Omental fat pad (tissue), 4 donors: ENCODE measurements around the gene CIT. TPM values are rescaled to one million over a fixed set of nuclear protein-coding genes. Genes with fewer than 3 reads are reported as not detected.
"Not testable (repeated sequence)": the region's sequence is repeated elsewhere in the genome, so short reads cannot be mapped to it uniquely, and the experiment has no call there.

ENCODE experiments used
- ATAC-seq: fragments of 150-250 bp; one replicate; pipeline ENCODE4 v1.9.1; 2016; ENCODE audit warnings: mild to moderate bottlenecking, moderate library complexity; ENCODE audit not compliant: low FRiP score
- DNase-seq: peaks from one replicate; pipeline ENCODE4 v3.0.0-alpha.2; 2019; ENCODE audit warnings: low spot score
- total RNA-seq, 4 donors: library from RNA; depleted of rRNA; stranded (reverse); fragments of >200 nt; gene quantifications; one replicate each; pipeline ENCODE4 v1.1.0, GENCODE V29; 2016
- TF ChIP-seq, protein P1 (sequence below), 3 donors: fragments of 450-650 bp; IDR thresholded peaks; one replicate each; pipeline ENCODE4 v1.5.1; 2016 to 2017; ENCODE audit warnings: antibody characterized with exemption in 3 of 3, mild to moderate bottlenecking in 3 of 3, moderate library complexity in 2 of 3

Gene CIT
- total RNA-seq, 4 donors from 2014 or later: 0.93 to 4.3 (median 3.4) TPM

GRCh38 chr12:119664642-119665041, 212.5 kb downstream of the CIT start:
- no peak for ATAC-seq
- TF ChIP-seq, protein P1, sequence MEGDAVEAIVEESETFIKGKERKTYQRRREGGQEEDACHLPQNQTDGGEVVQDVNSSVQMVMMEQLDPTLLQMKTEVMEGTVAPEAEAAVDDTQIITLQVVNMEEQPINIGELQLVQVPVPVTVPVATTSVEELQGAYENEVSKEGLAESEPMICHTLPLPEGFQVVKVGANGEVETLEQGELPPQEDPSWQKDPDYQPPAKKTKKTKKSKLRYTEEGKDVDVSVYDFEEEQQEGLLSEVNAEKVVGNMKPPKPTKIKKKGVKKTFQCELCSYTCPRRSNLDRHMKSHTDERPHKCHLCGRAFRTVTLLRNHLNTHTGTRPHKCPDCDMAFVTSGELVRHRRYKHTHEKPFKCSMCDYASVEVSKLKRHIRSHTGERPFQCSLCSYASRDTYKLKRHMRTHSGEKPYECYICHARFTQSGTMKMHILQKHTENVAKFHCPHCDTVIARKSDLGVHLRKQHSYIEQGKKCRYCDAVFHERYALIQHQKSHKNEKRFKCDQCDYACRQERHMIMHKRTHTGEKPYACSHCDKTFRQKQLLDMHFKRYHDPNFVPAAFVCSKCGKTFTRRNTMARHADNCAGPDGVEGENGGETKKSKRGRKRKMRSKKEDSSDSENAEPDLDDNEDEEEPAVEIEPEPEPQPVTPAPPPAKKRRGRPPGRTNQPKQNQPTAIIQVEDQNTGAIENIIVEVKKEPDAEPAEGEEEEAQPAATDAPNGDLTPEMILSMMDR (IDR thresholded peaks at IDR 0.05): no peak
- no peak for DNase-seq

DNA sequence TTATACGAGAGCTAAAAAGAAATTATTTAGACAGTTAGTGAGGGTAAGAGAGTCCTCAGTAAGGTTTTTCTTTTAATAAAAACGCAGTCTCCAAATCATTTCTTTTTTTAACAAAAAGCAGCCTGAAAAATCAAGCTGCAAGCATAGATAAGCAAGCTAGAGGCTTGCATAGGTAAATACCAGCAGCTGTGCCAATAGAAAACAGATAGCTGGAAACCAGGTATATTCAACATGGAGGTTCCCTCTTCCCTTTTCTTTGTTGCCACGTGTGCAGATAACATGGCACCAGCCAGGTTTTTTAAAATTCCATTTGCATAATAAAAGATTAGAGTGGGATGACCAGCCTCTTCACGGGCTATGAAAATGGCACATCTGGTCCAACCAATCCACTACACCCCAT, 215.2 kb downstream of the CIT start:
- DNase-seq (no peak), ATAC-seq (no peak)
- TF ChIP-seq, protein P1 (IDR thresholded peaks at IDR 0.05): no peak

- TF ChIP-seq, protein P1 (IDR thresholded peaks at IDR 0.05): no peak
- DNase-seq: no peak
- no peak for ATAC-seq
These were observed 217.0 kb downstream of the CIT start for GRCh38 chr12:119660076-119660475.

GRCh38 chr12:119659289-119659897, 217.7 kb downstream of the CIT start:
- ATAC-seq (no peak), DNase-seq (no peak)
- TF ChIP-seq, protein P1 (IDR thresholded peaks at IDR 0.05): peak in 1 of 3 donors; percentile 47

GRCh38 chr12:119658166-119658565, 219.0 kb downstream of the CIT start:
- DNase-seq, ATAC-seq: not testable (repeated sequence)

GRCh38 chr12:119657001-119657400, 220.1 kb downstream of the CIT start:
- not testable (repeated sequence) for ATAC-seq, DNase-seq

DNA sequence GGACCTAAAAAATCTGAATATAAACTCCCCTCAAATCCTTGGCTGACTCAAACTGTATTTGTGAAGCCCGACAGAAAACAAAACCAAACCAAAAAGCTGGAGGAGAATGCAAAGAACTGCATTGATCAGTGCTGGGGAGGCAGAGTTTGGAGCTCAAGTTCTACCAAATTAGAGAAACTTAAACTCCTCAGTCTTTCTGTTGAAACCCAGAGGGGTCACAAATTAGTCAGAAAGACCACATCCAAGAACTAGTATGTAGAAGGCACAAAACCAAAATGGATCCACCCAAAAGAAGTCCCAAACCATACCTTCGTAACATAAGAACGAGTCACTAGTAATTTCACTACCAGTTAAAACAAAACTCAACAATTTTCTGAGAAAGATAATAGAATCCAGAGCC, 224.5 kb downstream of the CIT start:
- DNase-seq (no peak), ATAC-seq (no peak)
- TF ChIP-seq, protein P1 (IDR thresholded peaks at IDR 0.05): no peak

DNA sequence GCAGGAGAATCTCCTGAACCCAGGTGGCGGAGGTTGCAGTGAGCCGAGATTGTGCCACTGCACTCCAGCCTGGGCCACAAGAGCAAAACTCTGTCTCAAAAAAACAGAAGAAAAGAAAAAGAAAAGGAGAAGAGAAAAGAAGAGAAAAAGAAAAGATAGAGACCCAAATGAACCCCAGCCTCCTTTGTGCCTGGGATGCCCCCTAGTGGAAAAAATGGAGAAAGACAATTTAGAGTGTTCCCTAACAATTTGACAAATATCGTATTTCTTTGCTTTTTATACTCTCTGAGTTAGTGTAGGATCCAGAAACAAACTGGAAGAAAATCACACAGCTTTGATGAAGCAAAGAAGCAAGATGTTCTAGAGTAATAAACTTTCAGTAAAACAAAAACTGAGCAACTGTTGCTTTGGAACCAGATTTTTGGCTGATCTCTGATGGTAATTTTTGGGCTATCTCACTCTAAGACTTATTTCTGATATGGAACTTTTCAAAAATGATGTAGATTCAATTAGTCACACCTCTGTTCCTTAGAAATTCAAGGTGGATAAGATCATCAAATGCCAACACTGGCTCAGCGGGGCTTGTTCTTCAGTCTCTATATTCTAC, 227.8 kb downstream of the CIT start:
- DNase-seq (no peak), ATAC-seq (no peak)
- TF ChIP-seq, protein P1 (IDR thresholded peaks at IDR 0.05): no peak
